Muscle of leg (tissue), 11 donors: Measurements from ENCODE around the gene NFASC. TPM values are rescaled to one million over a fixed set of nuclear protein-coding genes. Genes with fewer than 3 reads are reported as not detected.

Experiments used
- DNase-seq: peaks from one replicate; pipeline ENCODE4 v3.0.0; 2013
- H3K27ac ChIP-seq: one replicate; pipeline ENCODE4 v1.5.1; 2013; ENCODE audit warnings: mild to moderate bottlenecking, low read length, control low read depth
- H3K27me3 ChIP-seq: one replicate; pipeline ENCODE4 v1.6.1; 2013; ENCODE audit warnings: low read length; ENCODE audit not compliant: control insufficient read depth, insufficient read depth
- H3K36me3 ChIP-seq: one replicate; pipeline ENCODE4 v1.6.1; 2013; ENCODE audit warnings: low read length; ENCODE audit not compliant: control insufficient read depth, insufficient read depth
- H3K4me1 ChIP-seq: one replicate; pipeline ENCODE4 v1.6.1; 2013; ENCODE audit warnings: low read length; ENCODE audit not compliant: control insufficient read depth, insufficient read depth
- H3K4me3 ChIP-seq: one replicate; pipeline ENCODE4 v1.5.1; 2013; ENCODE audit warnings: low read length, control low read depth
- H3K9me3 ChIP-seq: replicated peaks from 2 replicates; pipeline ENCODE4 v1.6.1; 2013; ENCODE audit warnings: low read depth, low read length; ENCODE audit not compliant: control insufficient read depth
- WGBS: methylation state at CpG from one replicate; pipeline ENCODE4 v1.1.5; 2013; ENCODE audit warnings: missing lambda C conversion rate; ENCODE audit not compliant: insufficient coverage; 5-methylcytosine and 5-hydroxymethylcytosine counted together
- polyA plus RNA-seq, 8 donors: library from polyadenylated mRNA; unstranded; fragments of 120-200 nt; gene quantifications; one replicate each; pipeline versions ENCODE4 v1.2.1 to v1.2.3, GENCODE V29; 2013; ENCODE audit warnings: inconsistent platforms in 1 of 8, low replicate concordance in 1 of 8; ENCODE audit not compliant: insufficient read length in 8 of 8, insufficient read depth in 1 of 8
- total RNA-seq: library from RNA; stranded (reverse); fragments of 120-200 nt; gene quantifications from one replicate; pipeline ENCODE4 v1.2.4, GENCODE V29; 2013

NFASC gene
- total and polyA plus RNA-seq, 9 donors, result 0.81 to 1.8 (median 1.1) TPM

- H3K36me3 ChIP-seq, result no peaks in the 10 kb centered on the region
- H3K4me3 ChIP-seq, result no peak overlapping the region
- 98% methylated on average over 7 of the region's 9 CpGs for WGBS
- H3K27me3 ChIP-seq, result peaks cover 10% of the 10 kb centered on the region
- no peak overlapping the region for H3K27ac ChIP-seq
- DNase-seq, result no peak
- no peaks in the 10 kb centered on the region for H3K9me3 ChIP-seq
- H3K4me1 ChIP-seq, result no peaks in the 10 kb centered on the region
Measured at GRCh38 chr1:204946640-204947039, 76.0 kb downstream of the NFASC start.

GRCh38 chr1:204947338-204947737 lies 76.7 kb downstream of the NFASC start:
- H3K36me3 ChIP-seq, result no peaks in the 10 kb centered on the region
- H3K27me3 ChIP-seq, result peaks cover 8% of the 10 kb centered on the region
- no peak for DNase-seq
- no peak overlapping the region for H3K4me3 ChIP-seq
- no peaks in the 10 kb centered on the region for H3K4me1 ChIP-seq
- H3K27ac ChIP-seq, result no peak overlapping the region
- 72% methylated on average over 4 of the region's 8 CpGs for WGBS
- no peaks in the 10 kb centered on the region for H3K9me3 ChIP-seq

GRCh38 chr1:204947747-204948146 lies 77.1 kb downstream of the NFASC start:
- no peak overlapping the region for H3K4me3 ChIP-seq
- peaks cover 8% of the 10 kb centered on the region for H3K27me3 ChIP-seq
- 44% methylated on average over 2 of the region's 6 CpGs for WGBS
- no peaks in the 10 kb centered on the region for H3K9me3 ChIP-seq
- DNase-seq, result no peak
- H3K36me3 ChIP-seq, result no peaks in the 10 kb centered on the region
- H3K27ac ChIP-seq, result no peak overlapping the region
- H3K4me1 ChIP-seq, result no peaks in the 10 kb centered on the region

- no peak for DNase-seq
- Histone ChIP-seq H3K9me3 (no peaks in the 10 kb centered on the region), H3K27me3 (peaks cover 8% of the 10 kb centered on the region), H3K4me3 (no peak overlapping the region), H3K36me3 (no peaks in the 10 kb centered on the region), H3K27ac (no peak overlapping the region), H3K4me1 (no peaks in the 10 kb centered on the region)
- WGBS, result 23% methylated on average over 4 of the region's 13 CpGs
Measured at GRCh38 chr1:204950353-204951001, 79.8 kb downstream of the NFASC start.

GRCh38 chr1:204958317-204959307 lies 88.0 kb downstream of the NFASC start:
- H3K27ac ChIP-seq, result no peak overlapping the region
- H3K4me3 ChIP-seq, result no peak overlapping the region
- no peaks in the 10 kb centered on the region for H3K36me3 ChIP-seq
- H3K4me1 ChIP-seq, result no peaks in the 10 kb centered on the region
- no peaks in the 10 kb centered on the region for H3K9me3 ChIP-seq
- peaks cover 12% of the 10 kb centered on the region for H3K27me3 ChIP-seq
- no peak for DNase-seq
- 77% methylated on average over 5 of the region's 11 CpGs for WGBS

- Histone ChIP-seq H3K36me3 (no peaks in the 10 kb centered on the region), H3K27me3 (peaks cover 9% of the 10 kb centered on the region), H3K4me3 (no peak overlapping the region), H3K4me1 (no peaks in the 10 kb centered on the region), H3K27ac (no peak overlapping the region), H3K9me3 (no peaks in the 10 kb centered on the region)
- DNase-seq, result no peak
- WGBS, result 19% methylated on average over 2 of the region's 5 CpGs
Measured at GRCh38 chr1:204959374-204959773, 88.7 kb downstream of the NFASC start.

GRCh38 chr1:204959836-204960235 lies 89.2 kb downstream of the NFASC start:
- no peak overlapping the region for H3K4me3 ChIP-seq
- no peaks in the 10 kb centered on the region for H3K36me3 ChIP-seq
- DNase-seq, result no peak
- 100% methylated on average over 2 of the region's 2 CpGs for WGBS
- peaks cover 9% of the 10 kb centered on the region for H3K27me3 ChIP-seq
- H3K9me3 ChIP-seq, result no peaks in the 10 kb centered on the region
- H3K27ac ChIP-seq, result no peak overlapping the region
- no peaks in the 10 kb centered on the region for H3K4me1 ChIP-seq

- H3K9me3 ChIP-seq, result no peaks in the 10 kb centered on the region
- 80% methylated on average over 3 of the region's 8 CpGs for WGBS
- no peak overlapping the region for H3K4me3 ChIP-seq
- DNase-seq, result no peak
- no peak overlapping the region for H3K27ac ChIP-seq
- no peaks in the 10 kb centered on the region for H3K36me3 ChIP-seq
- H3K4me1 ChIP-seq, result no peaks in the 10 kb centered on the region
- peaks cover 9% of the 10 kb centered on the region for H3K27me3 ChIP-seq
Measured at GRCh38 chr1:204960306-204961125, 89.9 kb downstream of the NFASC start.

GRCh38 chr1:204961765-204962419 lies 91.2 kb downstream of the NFASC start:
- Histone ChIP-seq H3K36me3 (no peaks in the 10 kb centered on the region), H3K27me3 (peaks cover 6% of the 10 kb centered on the region), H3K4me3 (no peak overlapping the region), H3K27ac (no peak overlapping the region), H3K9me3 (no peaks in the 10 kb centered on the region), H3K4me1 (no peaks in the 10 kb centered on the region)
- WGBS, result 47% methylated on average over 8 of the region's 8 CpGs
- no peak for DNase-seq
